HEK293T (cell line): ENCODE measurements around the gene TOMM6.

Experiments used
- ARNT ChIP-seq: fragments of 450-650 bp; IDR thresholded peaks from 2 replicates; pipeline ENCODE4 v1.6.1; 2017; ENCODE audit warnings: mild to moderate bottlenecking
- BHLHE40 ChIP-seq: fragments of 450-650 bp; IDR thresholded peaks from 2 replicates; pipeline ENCODE4 v1.6.1; 2016; ENCODE audit warnings: mild to moderate bottlenecking, moderate library complexity, borderline replicate concordance
- ELF4 ChIP-seq: fragments of 450-650 bp; IDR thresholded peaks from 2 replicates; pipeline ENCODE4 v1.6.1; 2017; ENCODE audit warnings: antibody characterized with exemption
- FOXA1 ChIP-seq: fragments of 450-650 bp; IDR thresholded peaks from 2 replicates; pipeline ENCODE4 v1.6.1; 2016; ENCODE audit warnings: mild to moderate bottlenecking
- FOXM1 ChIP-seq: fragments of 450-650 bp; IDR thresholded peaks from 2 replicates; pipeline ENCODE4 v1.6.1; 2017; ENCODE audit warnings: mild to moderate bottlenecking, borderline replicate concordance
- L3MBTL2 ChIP-seq: fragments of 450-650 bp; conservative IDR thresholded peaks from 2 replicates; pipeline ENCODE4 v1.6.1; 2016; ENCODE audit warnings: mild to moderate bottlenecking
- NFRKB ChIP-seq: fragments of 450-650 bp; IDR thresholded peaks from 2 replicates; pipeline ENCODE4 v1.6.1; 2016; ENCODE audit warnings: mild to moderate bottlenecking, moderate library complexity
- TARDBP ChIP-seq: fragments of 450-650 bp; IDR thresholded peaks from 2 replicates; pipeline ENCODE4 v1.6.1; 2016

- no peak for TF ChIP-seq FOXM1
- TF ChIP-seq ELF4, result no peak
- TF ChIP-seq NFRKB, result no peak
- no peak for TF ChIP-seq FOXA1
- TF ChIP-seq ARNT, result no peak
- TF ChIP-seq BHLHE40, result no peak
- no peak for TF ChIP-seq L3MBTL2
- TF ChIP-seq TARDBP, result no peak
These were observed 39.0 kb downstream of the TOMM6 start for GRCh38 chr6:41826343-41827022.
